ENCODE measurements around the gene PABPC4L. TPM values are rescaled to one million over a fixed set of nuclear protein-coding genes. Genes with fewer than 3 reads are reported as not detected.
"Not testable (repeated sequence)": the region's sequence is repeated elsewhere in the genome, so short reads cannot be mapped to it uniquely, and the experiment has no call there.

Gene PABPC4L
- total and polyA plus RNA-seq, 9 of the 15 experiments (the other 6 are each of a cell fraction or from before 2014, with no cell fraction given) = 0.14 to 1.1 (median 0.41) TPM

DNA sequence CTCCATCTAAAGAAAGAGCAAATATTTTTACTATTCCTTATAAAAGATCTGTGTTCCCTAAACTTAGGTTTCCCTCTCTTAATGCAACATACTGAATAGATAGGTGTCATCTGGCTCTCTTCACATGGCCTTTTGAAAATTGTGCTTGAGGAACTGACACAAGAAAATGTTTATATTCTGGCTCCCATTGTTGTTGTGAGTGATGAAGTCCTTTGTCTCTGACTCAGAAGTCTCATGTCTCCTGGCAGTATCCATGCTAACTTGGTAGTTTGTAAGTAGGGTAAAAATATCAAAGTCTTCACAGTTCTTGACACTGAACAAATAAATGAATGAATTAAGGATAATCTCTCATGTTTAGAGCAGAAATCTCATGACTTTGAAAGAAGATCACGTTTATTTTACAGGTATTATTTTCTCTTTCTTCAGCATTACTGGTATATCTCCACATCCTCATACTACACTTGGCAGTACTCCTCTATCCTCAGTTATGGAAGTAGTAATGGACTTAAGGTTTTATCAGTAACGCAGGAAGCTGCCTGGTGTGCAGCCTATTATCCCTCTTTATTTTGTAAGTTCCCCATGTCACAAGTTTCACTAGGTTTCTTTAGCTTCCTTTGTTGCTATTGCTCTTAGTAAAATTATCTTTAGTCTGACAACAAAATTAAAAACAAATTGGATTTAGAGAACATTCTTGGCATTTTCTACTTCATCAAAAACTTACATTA is 14.2 kb upstream of the PABPC4L start:
- H3K9me1 ChIP-seq (ENCODE audit: control insufficient read depth, insufficient read depth, low read length) = no peaks in the 10 kb centered on the region
- DNase-seq (ENCODE audit: extremely low read depth in 1 of 4, low spot score in 3 of 4) = no peak
- intact Hi-C loops (cut with micrococcal nuclease) = no loop called here
- no peak for ATAC-seq
- H3K9me3 ChIP-seq (replicated peaks; ENCODE audit: control insufficient read depth, insufficient read depth, low read depth, low read length) = no peaks in the 10 kb centered on the region
- TF ChIP-seq ESRRA (IDR thresholded peaks at IDR 0.05; ENCODE audit: borderline replicate concordance, low read depth) (no peak), ZZZ3 (IDR thresholded peaks at IDR 0.05) (no peak), BRD9 (IDR thresholded peaks at IDR 0.05; ENCODE audit: low read depth, partially characterized antibody) (no peak)
- 0% methylated on average over 2 of the region's 2 CpGs for WGBS (ENCODE audit: insufficient coverage, low coverage, missing lambda C conversion rate)
- H3K36me3 ChIP-seq (ENCODE audit: control insufficient read depth, insufficient read depth, low read length) = no peaks in the 10 kb centered on the region
- H3K79me2 ChIP-seq (ENCODE audit: control insufficient read depth, insufficient read depth, low read length) = no peaks in the 10 kb centered on the region
- no peak overlapping the region for H3K9ac ChIP-seq (ENCODE audit: insufficient read depth in 1 of 2, low read depth in 2 of 2, low read length in 2 of 2)
- H3K4me3 ChIP-seq = no peak overlapping the region
- H3K27ac ChIP-seq (ENCODE audit: extremely low read depth, low read depth, low read length) = no peak overlapping the region
- in situ Hi-C loops (cut with MboI) = no loop called here
- no peaks in the 10 kb centered on the region for H4K20me1 ChIP-seq (replicated peaks; ENCODE audit: control insufficient read depth, insufficient read depth, low read length)
- no TSS peak for BruUV-seq (replicated peaks)
- H3K4me2 ChIP-seq (ENCODE audit: insufficient read depth, low read length) = no peak overlapping the region
- no peak for FAIRE-seq
- no peaks in the 10 kb centered on the region for H3K4me1 ChIP-seq (replicated peaks in 1 of 2; ENCODE audit: control insufficient read depth in 2 of 2, insufficient read depth in 2 of 2, low read length in 2 of 2)
- CTCF ChIA-PET (ENCODE audit: low intra/inter-chr PET ratio) = no interaction called here
- H2AFZ ChIP-seq (ENCODE audit: low read depth, low read length) = no peak overlapping the region
- no peaks in the 10 kb centered on the region for H3K27me3 ChIP-seq (ENCODE audit: control insufficient read depth in 2 of 2, insufficient read depth in 2 of 2, low read length in 2 of 2)
- POLR2A ChIA-PET = no interaction called here

DNA sequence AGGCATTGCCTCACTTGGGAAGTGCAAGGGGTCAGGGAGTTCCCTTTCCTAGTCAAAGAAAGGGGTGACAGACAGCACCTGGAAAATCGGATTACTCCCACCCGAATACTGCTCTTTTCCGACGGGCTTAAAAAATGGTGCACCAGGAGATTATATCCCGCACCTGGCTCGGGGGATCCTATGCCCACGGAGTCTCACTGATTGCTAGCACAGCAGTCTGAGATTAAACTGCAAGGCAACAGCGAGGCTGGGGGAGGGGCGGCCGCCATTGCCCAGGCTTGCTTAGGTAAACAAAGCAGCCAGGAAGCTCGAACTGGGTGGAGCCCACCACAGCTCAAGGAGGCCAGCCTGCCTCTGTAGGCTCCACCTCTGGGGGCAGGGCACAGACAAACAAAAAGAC is 6.4 kb upstream of the PABPC4L start:
- H3K9me1 ChIP-seq (ENCODE audit: control insufficient read depth, insufficient read depth, low read length); H3K27ac ChIP-seq (ENCODE audit: extremely low read depth, low read depth, low read length); H2AFZ ChIP-seq (ENCODE audit: low read depth, low read length); in situ Hi-C loops (cut with MboI); H3K36me3 ChIP-seq (ENCODE audit: control insufficient read depth, insufficient read depth, low read length); H3K4me3 ChIP-seq; H3K79me2 ChIP-seq (ENCODE audit: control insufficient read depth, insufficient read depth, low read length); BruUV-seq (replicated peaks); H4K20me1 ChIP-seq (replicated peaks; ENCODE audit: control insufficient read depth, insufficient read depth, low read length); CTCF ChIA-PET (ENCODE audit: low intra/inter-chr PET ratio); POLR2A ChIA-PET; H3K9me3 ChIP-seq (replicated peaks; ENCODE audit: control insufficient read depth, insufficient read depth, low read depth, low read length); H3K4me1 ChIP-seq (replicated peaks in 1 of 2; ENCODE audit: control insufficient read depth in 2 of 2, insufficient read depth in 2 of 2, low read length in 2 of 2); FAIRE-seq; H3K9ac ChIP-seq (ENCODE audit: insufficient read depth in 1 of 2, low read depth in 2 of 2, low read length in 2 of 2); H3K27me3 ChIP-seq (ENCODE audit: control insufficient read depth in 2 of 2, insufficient read depth in 2 of 2, low read length in 2 of 2); H3K4me2 ChIP-seq (ENCODE audit: insufficient read depth, low read length); ATAC-seq; intact Hi-C loops (cut with micrococcal nuclease); DNase-seq (ENCODE audit: extremely low read depth in 1 of 4, low spot score in 3 of 4): not testable (repeated sequence)
- WGBS (ENCODE audit: insufficient coverage, low coverage, missing lambda C conversion rate) = 15% methylated on average over 11 of the region's 11 CpGs
